Left lung (tissue), 10 donors: ENCODE measurements around the gene BICDL2. TPM values are rescaled to one million over a fixed set of nuclear protein-coding genes. Genes with fewer than 3 reads are reported as not detected.

Experiments used
- ATAC-seq: fragments of 200-7000 bp; cut with Tn5 transposase; one replicate; pipeline ENCODE4 v1.9.1; 2020; ENCODE audit warnings: moderate library complexity
- DNase-seq, 4 donors: peaks; one replicate each; pipeline ENCODE4 v3.0.0-alpha.2; 2013 to 2020
- H3K27ac ChIP-seq, 2 donors: fragments of 200-600 bp; sonication (generic) in 1 of 2; one replicate each; pipeline versions ENCODE4 v1.5.0 to v1.8.0; 2020 to 2021
- H3K27me3 ChIP-seq, 2 donors: fragments of 200-600 bp; sonication (generic) in 1 of 2; one replicate each; pipeline versions ENCODE4 v1.5.0 to v1.8.0; 2020 to 2021
- H3K36me3 ChIP-seq, 2 donors: fragments of 200-600 bp; sonication (generic) in 1 of 2; one replicate each; pipeline versions ENCODE4 v1.5.0 to v1.8.0; 2020 to 2021
- H3K4me1 ChIP-seq, 2 donors: fragments of 200-600 bp; one replicate each; pipeline ENCODE4 v1.8.0; 2021
- H3K4me3 ChIP-seq, 2 donors: fragments of 200-600 bp; sonication (generic) in 1 of 2; one replicate each; pipeline versions ENCODE4 v1.5.0 to v1.8.0; 2020 to 2021; ENCODE audit warnings: mild to moderate bottlenecking in 1 of 2
- H3K9me3 ChIP-seq, 2 donors: fragments of 200-600 bp; sonication (generic) in 1 of 2; one replicate each; pipeline versions ENCODE4 v1.5.0 to v1.8.0; 2020 to 2021
- intact Hi-C, 2 donors: fragments of 100-400 bp; cut with DNase I; formaldehyde crosslinking; loops; one replicate each; pipeline versions ENCODE4 v1.11.2 to v1.14.2; 2022
- polyA plus RNA-seq, 6 donors: library from polyadenylated mRNA; unstranded; fragments of 120-200 nt; gene quantifications; one replicate each; pipeline ENCODE4 v1.2.1, GENCODE V29; 2013; ENCODE audit not compliant: insufficient read length in 6 of 6
- total RNA-seq, 2 donors: library from RNA; stranded (reverse); fragmentation: NEBNext Ultra II Directional; extraction: Animal tissue kit (Norgen Biotek cat#: 25700); gene quantifications; one replicate each; pipeline ENCODE4 v1.2.1, GENCODE V29; 2021
- TF ChIP-seq, protein P1 (sequence below), 2 donors: fragments of 200-600 bp; sonication (generic) in 1 of 2; IDR thresholded peaks; one replicate each; pipeline versions ENCODE4 v1.5.0 to v1.8.0; 2021; ENCODE audit warnings: antibody characterized with exemption in 2 of 2
- donor health status: DM: no; HTN: yes; CAD: no.
- donor health status: DM: no; HTN: no; CAD: no.

Gene BICDL2
- total and polyA plus RNA-seq, 8 donors = 2.5 to 18.1 (median 3.9) TPM

DNA sequence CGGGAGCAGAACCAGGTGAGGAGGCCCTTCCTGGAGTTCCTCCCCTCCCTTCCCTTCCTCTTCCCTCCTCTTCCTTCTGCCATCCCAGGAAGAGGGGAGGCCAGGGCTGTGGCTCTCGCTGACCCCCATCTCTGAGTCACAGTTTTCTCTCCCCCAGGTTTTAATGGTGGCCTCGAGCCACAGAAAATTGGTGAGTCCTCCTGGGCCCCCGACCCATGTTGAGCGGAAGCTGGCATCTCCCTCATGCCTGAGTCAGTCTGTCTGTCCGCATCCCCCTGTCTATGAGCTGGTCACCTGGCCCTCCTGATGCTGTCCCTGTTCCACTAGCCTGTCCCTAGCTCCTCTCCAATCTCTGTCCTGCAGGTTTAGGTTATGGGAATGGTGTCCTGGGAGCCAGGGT lies 36.8 kb downstream of the BICDL2 start:
- DNase-seq (no peak), ATAC-seq (no peak)
- no peak overlapping the region for H3K4me3 ChIP-seq
- TF ChIP-seq, protein P1, sequence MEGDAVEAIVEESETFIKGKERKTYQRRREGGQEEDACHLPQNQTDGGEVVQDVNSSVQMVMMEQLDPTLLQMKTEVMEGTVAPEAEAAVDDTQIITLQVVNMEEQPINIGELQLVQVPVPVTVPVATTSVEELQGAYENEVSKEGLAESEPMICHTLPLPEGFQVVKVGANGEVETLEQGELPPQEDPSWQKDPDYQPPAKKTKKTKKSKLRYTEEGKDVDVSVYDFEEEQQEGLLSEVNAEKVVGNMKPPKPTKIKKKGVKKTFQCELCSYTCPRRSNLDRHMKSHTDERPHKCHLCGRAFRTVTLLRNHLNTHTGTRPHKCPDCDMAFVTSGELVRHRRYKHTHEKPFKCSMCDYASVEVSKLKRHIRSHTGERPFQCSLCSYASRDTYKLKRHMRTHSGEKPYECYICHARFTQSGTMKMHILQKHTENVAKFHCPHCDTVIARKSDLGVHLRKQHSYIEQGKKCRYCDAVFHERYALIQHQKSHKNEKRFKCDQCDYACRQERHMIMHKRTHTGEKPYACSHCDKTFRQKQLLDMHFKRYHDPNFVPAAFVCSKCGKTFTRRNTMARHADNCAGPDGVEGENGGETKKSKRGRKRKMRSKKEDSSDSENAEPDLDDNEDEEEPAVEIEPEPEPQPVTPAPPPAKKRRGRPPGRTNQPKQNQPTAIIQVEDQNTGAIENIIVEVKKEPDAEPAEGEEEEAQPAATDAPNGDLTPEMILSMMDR (IDR thresholded peaks at IDR 0.05) = no peak
- H3K27me3 ChIP-seq = peaks cover under 1 to 15% of the 10 kb centered on the region in 2 donors
- H3K9me3 ChIP-seq = no peaks in the 10 kb centered on the region
- intact Hi-C loops = no loop called here
- peaks cover 0 to 5% of the 10 kb centered on the region in 2 donors for H3K4me1 ChIP-seq
- no peak overlapping the region for H3K27ac ChIP-seq
- H3K36me3 ChIP-seq = no peaks in the 10 kb centered on the region

DNA sequence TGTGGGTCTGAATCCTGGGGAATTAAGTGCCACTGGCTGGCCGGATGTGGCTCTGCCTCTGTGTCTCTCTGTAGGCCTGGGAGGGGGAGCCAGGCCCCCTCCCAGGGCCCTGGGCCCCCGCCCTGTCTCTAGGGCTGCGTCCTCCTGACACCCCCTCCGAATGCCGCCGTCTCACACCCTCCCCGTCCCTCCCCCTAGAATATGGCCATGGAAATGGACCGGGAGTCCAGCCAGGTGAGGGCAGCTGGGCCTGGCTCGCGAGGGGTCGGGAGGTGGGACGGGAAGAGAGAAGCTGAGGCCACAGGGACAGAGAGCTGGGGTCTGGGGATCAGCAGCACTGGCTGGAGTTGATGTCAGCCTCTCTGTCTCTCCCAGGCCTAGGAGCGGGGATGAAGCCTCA lies 40.4 kb downstream of the BICDL2 start:
- Histone ChIP-seq H3K4me3 (no peak overlapping the region), H3K4me1 (no peaks in the 10 kb centered on the region), H3K27me3 (peaks cover 0 to 8% of the 10 kb centered on the region in 2 donors), H3K27ac (no peak overlapping the region), H3K36me3 (no peaks in the 10 kb centered on the region), H3K9me3 (no peaks in the 10 kb centered on the region)
- DNase-seq (no peak), ATAC-seq (no peak)
- intact Hi-C loops = no loop called here
- TF ChIP-seq, protein P1 (IDR thresholded peaks at IDR 0.05) = no peak

DNA sequence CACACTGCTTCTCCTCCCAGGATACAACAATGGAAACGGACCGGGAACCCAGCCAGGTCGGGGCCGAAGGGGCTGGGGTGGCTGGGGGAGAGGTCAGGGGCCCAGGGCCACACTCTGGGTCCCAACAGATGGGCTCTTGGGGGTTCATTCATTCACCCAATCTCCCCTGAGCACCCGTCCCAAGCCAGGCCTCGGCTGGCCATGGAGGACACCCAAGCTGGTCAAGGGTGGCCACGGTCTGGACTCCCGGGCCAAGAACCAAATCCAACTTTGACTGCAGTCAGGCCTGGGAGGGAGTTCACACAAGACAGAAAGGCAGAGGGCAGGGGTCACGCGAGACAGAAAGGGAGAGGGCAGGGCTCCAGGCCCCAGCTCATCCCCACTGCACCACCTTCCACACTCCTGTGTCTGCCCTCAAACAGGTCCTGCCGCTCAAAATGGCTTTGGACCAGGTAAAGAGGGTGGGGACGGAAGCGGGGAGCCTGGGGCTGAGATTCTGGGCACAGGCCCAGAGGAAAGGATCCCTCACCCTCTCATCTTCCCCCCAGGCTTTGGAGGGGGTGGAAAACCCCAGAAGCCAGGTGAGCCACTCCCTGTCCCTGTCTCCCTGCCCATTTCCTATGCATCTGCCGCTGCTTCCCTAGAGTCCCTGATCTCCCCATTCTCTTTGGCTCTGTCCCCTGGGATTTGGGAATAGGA lies 44.2 kb downstream of the BICDL2 start:
- peaks cover 0 to 37% of the 10 kb centered on the region in 2 donors for H3K27me3 ChIP-seq
- H3K27ac ChIP-seq = no peak overlapping the region
- TF ChIP-seq, protein P1 (IDR thresholded peaks at IDR 0.05) = no peak
- no peaks in the 10 kb centered on the region for H3K36me3 ChIP-seq
- DNase-seq (no peak), ATAC-seq (no peak)
- H3K4me3 ChIP-seq = no peak overlapping the region
- intact Hi-C loops = no loop called here
- H3K9me3 ChIP-seq = no peaks in the 10 kb centered on the region
- no peaks in the 10 kb centered on the region for H3K4me1 ChIP-seq

DNA sequence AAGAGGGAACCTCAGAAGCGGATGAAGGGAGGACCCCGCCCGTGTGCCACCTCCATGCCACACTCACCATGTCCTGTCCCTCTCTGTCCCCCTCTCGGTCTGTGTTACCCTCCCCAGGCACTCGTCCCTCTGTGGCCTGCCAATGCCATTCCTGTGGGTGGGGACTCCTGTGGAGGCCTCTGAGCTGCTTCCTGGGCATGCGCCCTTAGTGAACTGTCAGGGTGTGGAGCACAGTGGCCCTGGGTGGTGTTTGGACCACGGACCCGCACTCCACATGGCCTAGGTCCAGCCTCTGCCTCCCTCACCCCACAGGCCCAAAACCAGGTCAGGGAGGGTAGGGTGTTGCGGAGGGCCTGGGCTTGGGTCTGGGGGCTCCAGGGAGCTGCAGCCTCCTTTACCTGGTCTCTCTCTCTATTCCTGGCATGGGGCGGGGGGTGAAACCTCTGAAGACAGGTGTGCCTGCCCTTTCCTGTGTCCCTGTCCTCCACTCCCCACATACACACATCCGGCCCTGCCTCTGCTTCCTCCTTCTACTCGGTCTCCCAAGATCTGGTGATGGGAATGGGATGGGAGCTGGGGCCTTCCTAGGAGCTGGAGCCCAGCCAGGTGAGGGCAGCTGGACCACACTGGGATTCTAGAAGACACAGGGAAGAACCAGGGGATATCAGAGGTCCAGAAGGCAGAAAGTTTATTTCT lies 45.0 kb downstream of the BICDL2 start:
- Histone ChIP-seq H3K4me3 (no peak overlapping the region), H3K4me1 (no peaks in the 10 kb centered on the region), H3K27me3 (peaks cover 0 to 43% of the 10 kb centered on the region in 2 donors), H3K36me3 (no peaks in the 10 kb centered on the region), H3K9me3 (no peaks in the 10 kb centered on the region), H3K27ac (no peak overlapping the region)
- TF ChIP-seq, protein P1 (IDR thresholded peaks at IDR 0.05) = no peak
- DNase-seq (no peak), ATAC-seq (no peak)
- intact Hi-C loops = no loop called here

- TF ChIP-seq, protein P1 (IDR thresholded peaks at IDR 0.05) = no peak
- no peak overlapping the region for H3K27ac ChIP-seq
- H3K4me1 ChIP-seq = no peaks in the 10 kb centered on the region
- intact Hi-C loops = no loop called here
- no peak overlapping the region for H3K4me3 ChIP-seq
- no peaks in the 10 kb centered on the region for H3K36me3 ChIP-seq
- no peaks in the 10 kb centered on the region for H3K9me3 ChIP-seq
- ATAC-seq (peak; percentile 35), DNase-seq (no peak)
- peaks cover 0 to 46% of the 10 kb centered on the region in 2 donors for H3K27me3 ChIP-seq
These were observed 45.9 kb downstream of the BICDL2 start for GRCh38 chr16:2990891-2991290.
